Astrocyte of the cerebellum (primary cell): ENCODE results near the gene MADCAM1.

ENCODE experiments used
- DNase-seq: peaks from one replicate; pipeline ENCODE4 v3.0.0-alpha.2; 2011; ENCODE audit warnings: low read depth
- H3K4me3 ChIP-seq: 2 replicates; pipeline ENCODE4 v1.5.1; 2011; ENCODE audit warnings: mild to moderate bottlenecking, low read depth, low read length, moderate library complexity
- CTCF ChIP-seq: IDR thresholded peaks from 2 replicates; pipeline ENCODE4 v1.5.1; 2012; ENCODE audit warnings: low read length, low read depth, moderate library complexity, mild to moderate bottlenecking; ENCODE audit errors: missing control alignments
- in situ Hi-C: cut with HindIII; loops from 2 replicates; pipeline ENCODE4 v1.10.0; 2017; ENCODE audit warnings: low sequenced_read_pairs

MADCAM1 gene

DNA sequence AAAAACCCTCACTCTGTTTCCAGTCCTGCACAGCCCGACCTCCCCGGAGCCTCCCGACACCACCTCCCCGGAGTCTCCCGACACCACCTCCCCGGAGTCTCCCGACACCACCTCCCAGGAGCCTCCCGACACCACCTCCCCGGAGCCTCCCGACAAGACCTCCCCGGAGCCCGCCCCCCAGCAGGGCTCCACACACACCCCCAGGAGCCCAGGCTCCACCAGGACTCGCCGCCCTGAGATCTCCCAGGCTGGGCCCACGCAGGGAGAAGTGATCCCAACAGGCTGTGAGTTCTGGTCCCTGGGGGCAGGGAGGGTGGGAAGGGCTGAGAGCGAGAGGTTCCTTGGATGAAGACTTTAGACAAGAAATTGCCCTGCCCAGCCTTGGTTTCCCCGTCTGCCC lies 5.4 kb downstream of the MADCAM1 start:
- no peak for DNase-seq
- no peak for TF ChIP-seq CTCF
- in situ Hi-C loops: no loop called here
- no peak overlapping the region for H3K4me3 ChIP-seq

GRCh38 chr19:504616-505015 lies 8.3 kb downstream of the MADCAM1 start:
- no peak for DNase-seq
- in situ Hi-C loops: no loop called here
- no peak overlapping the region for H3K4me3 ChIP-seq
- no peak for TF ChIP-seq CTCF

GRCh38 chr19:506404-507285 lies 10.4 kb downstream of the MADCAM1 start:
- TF ChIP-seq CTCF: peak; percentile 94
- peak overlapping the region; percentile 87 for H3K4me3 ChIP-seq
- peak; percentile 100 for DNase-seq
- in situ Hi-C loops: no loop called here

GRCh38 chr19:507286-508203 lies 11.3 kb downstream of the MADCAM1 start, which contains the start of gene TPGS1:
TPGS1 (plus strand) TSS chr19:507497; CDS start chr19:507507, 10 bp downstream.
- H3K4me3 ChIP-seq: peak within 1 kb of the TSS; percentile 87
- DNase-seq: no peak
- TF ChIP-seq CTCF: no peak
- in situ Hi-C loops: no loop called here

- in situ Hi-C loops: no loop called here
- H3K4me3 ChIP-seq: peak overlapping the region; percentile 87
- DNase-seq: no peak
These were observed 12.2 kb downstream of the MADCAM1 start for GRCh38 chr19:508204-509150.

More at GRCh38 chr19:508204-509150, 12.2 kb downstream of the MADCAM1 start:
- no peak for TF ChIP-seq CTCF
